Measurements from ENCODE around the gene CMBL.
"Not testable (repeated sequence)": the region's sequence is repeated elsewhere in the genome, so short reads cannot be mapped to it uniquely, and the experiment has no call there.

CMBL gene

GRCh38 chr5:10307206-10308148 lies at the start of gene CMBL:
Gene CMBL (minus strand): TSS chr5:10307902. CDS start chr5:10290762, 17,140 bp downstream.
- DNase-seq = no peak

- no peak for DNase-seq
Observed at GRCh38 chr5:10355071-10355889, 47.6 kb upstream of the CMBL start.

- no peak for DNase-seq
Observed at GRCh38 chr5:10354048-10354872, 46.6 kb upstream of the CMBL start.

GRCh38 chr5:10353241-10354047 lies 45.7 kb upstream of the CMBL start, which contains the start of gene MARCHF6:
Gene MARCHF6 (plus strand): TSS chr5:10353695. CDS start chr5:10353899, 204 bp downstream.
- DNase-seq = peak; percentile 72

- no peak for DNase-seq
Observed at GRCh38 chr5:10352430-10353240, 44.9 kb upstream of the CMBL start.

GRCh38 chr5:10351919-10352318 lies 44.2 kb upstream of the CMBL start:
- no peak for DNase-seq

GRCh38 chr5:10351199-10351905 lies 43.6 kb upstream of the CMBL start:
- DNase-seq = no peak

GRCh38 chr5:10348258-10348657 lies 40.6 kb upstream of the CMBL start:
- no peak for DNase-seq

- DNase-seq = not testable (repeated sequence)
Observed at GRCh38 chr5:10344461-10345106, 36.9 kb upstream of the CMBL start.

- no peak for DNase-seq
Observed at GRCh38 chr5:10343486-10343885, 35.8 kb upstream of the CMBL start.

GRCh38 chr5:10339958-10340357 lies 32.3 kb upstream of the CMBL start:
- DNase-seq = no peak

GRCh38 chr5:10339058-10339811 lies 31.5 kb upstream of the CMBL start:
- peak; percentile 71 for DNase-seq

- no peak for DNase-seq
Observed at GRCh38 chr5:10338686-10339057, 31.0 kb upstream of the CMBL start.

GRCh38 chr5:10337986-10338385 lies 30.3 kb upstream of the CMBL start:
- no peak for DNase-seq

GRCh38 chr5:10337107-10337506 lies 29.4 kb upstream of the CMBL start:
- DNase-seq = no peak

- DNase-seq = no peak
Observed at GRCh38 chr5:10335711-10336470, 28.2 kb upstream of the CMBL start.

- no peak for DNase-seq
Observed at GRCh38 chr5:10334831-10335230, 27.1 kb upstream of the CMBL start.

Data from NCI-H1436 treated with DMSO at 0.1 percent for 48 hours (cell line).